SK-N-SH (cell line): Measurements from ENCODE around the gene GDA. TPM values are rescaled to one million over a fixed set of nuclear protein-coding genes. Genes with fewer than 3 reads are reported as not detected.

Experiments
- CTCF ChIA-PET: fragments of 300-600, 350-600 bp; formaldehyde crosslinking; extraction: SDS; loops from one replicate; lab custom pipeline; 2021; lab: Yijun Ruan, JAX
- POLR2A ChIA-PET: fragments of 350-600 bp; sonication (Branson Sonifier 250); formaldehyde crosslinking; extraction: SDS; loops from one replicate; lab custom pipeline; 2020; ENCODE audit warnings: antibody characterized with exemption, inconsistent platforms; lab: Yijun Ruan, JAX
- DNase-seq: peaks from one replicate; pipeline ENCODE4 v3.0.0; 2012
- H2AFZ ChIP-seq: fragments of 200-600 bp; sonication (generic); 2 replicates; pipeline ENCODE4 v1.8.1; 2016; ENCODE audit warnings: antibody characterized with exemption, mild to moderate bottlenecking, low read depth
- H3F3A ChIP-seq: fragments of 200-600 bp; sonication (generic); replicated peaks from 2 replicates; pipeline ENCODE3; 2016; ENCODE audit warnings: antibody characterized with exemption, mild to moderate bottlenecking; ENCODE audit not compliant: insufficient read depth
- H3K27ac ChIP-seq, 2 experiments: fragments of 200-500 bp in 1 of 2; fragments of 200-600 bp in 1 of 2; sonication (Bioruptor generic) in 1 of 2; sonication (generic), shearing (Covaris generic) in 1 of 2; 2 replicates each; pipeline versions ENCODE4 v1.5.1 to v1.6.1; 2014 to 2016; ENCODE audit warnings: low read depth in 2 of 2, inconsistent platforms in 1 of 2, low read length in 1 of 2, mild to moderate bottlenecking in 1 of 2, mixed read lengths in 1 of 2
- H3K27me3 ChIP-seq: fragments of 200-600 bp; sonication (generic), shearing (Covaris generic); 2 replicates; pipeline ENCODE4 v1.6.1; 2016; ENCODE audit warnings: mixed run types; ENCODE audit not compliant: insufficient read depth
- H3K36me3 ChIP-seq, 2 experiments: fragments of 200-500 bp in 1 of 2; fragments of 200-600 bp in 1 of 2; sonication (Bioruptor generic) in 1 of 2; sonication (generic) in 1 of 2; replicated peaks in 1 of 2; 2 replicates each; pipeline versions ENCODE3 to v1.5.1; 2014 to 2016; ENCODE audit warnings: low read length in 1 of 2, mild to moderate bottlenecking in 1 of 2; ENCODE audit not compliant: insufficient read depth in 2 of 2, control insufficient read depth in 1 of 2
- H3K4me1 ChIP-seq, 2 experiments: fragments of 200-500 bp in 1 of 2; fragments of 200-600 bp in 1 of 2; sonication (Bioruptor generic) in 1 of 2; sonication (generic), shearing (Covaris generic) in 1 of 2; 2 replicates each; pipeline versions ENCODE4 v1.5.1 to v1.6.1; 2014 to 2016; ENCODE audit warnings: low read depth in 1 of 2, low read length in 1 of 2, mixed run types in 1 of 2; ENCODE audit not compliant: insufficient read depth in 2 of 2, control insufficient read depth in 1 of 2
- H3K4me2 ChIP-seq: fragments of 200-600 bp; sonication (generic), shearing (Covaris generic); 2 replicates; pipeline ENCODE4 v1.6.1; 2017; ENCODE audit warnings: mixed run types
- H3K4me3 ChIP-seq, 2 experiments: fragments of 200-500 bp in 1 of 2; fragments of 200-600 bp in 1 of 2; sonication (Bioruptor generic) in 1 of 2; sonication (generic), shearing (Covaris generic) in 1 of 2; 2 replicates each; pipeline versions ENCODE4 v1.5.1 to v1.8.1; 2014 to 2016; ENCODE audit warnings: low read depth in 2 of 2, inconsistent platforms in 1 of 2, low read length in 1 of 2, mild to moderate bottlenecking in 1 of 2, mixed read lengths in 1 of 2, moderate library complexity in 1 of 2
- H3K79me2 ChIP-seq: fragments of 200-600 bp; sonication (generic); 2 replicates; pipeline ENCODE4 v1.8.1; 2017; ENCODE audit warnings: mild to moderate bottlenecking; ENCODE audit not compliant: insufficient read depth
- H3K9ac ChIP-seq: fragments of 200-600 bp; sonication (generic); 2 replicates; pipeline ENCODE4 v1.6.1; 2017; ENCODE audit warnings: mixed run types
- H3K9me2 ChIP-seq: fragments of 200-600 bp; sonication (generic); 2 replicates; pipeline ENCODE4 v1.6.1; 2017; ENCODE audit warnings: mixed run types
- H3K9me3 ChIP-seq: fragments of 200-600 bp; sonication (generic); 2 replicates; pipeline ENCODE4 v1.6.1; 2017; ENCODE audit warnings: mixed run types, mild to moderate bottlenecking, moderate library complexity
- H4K20me1 ChIP-seq: fragments of 200-600 bp; sonication (generic); 2 replicates; pipeline ENCODE4 v1.6.1; 2017; ENCODE audit warnings: mild to moderate bottlenecking, mixed run types; ENCODE audit not compliant: insufficient read depth
- ELF1 ChIP-seq: IDR thresholded peaks from 2 replicates; pipeline ENCODE4 v1.4.0; 2012
- EP300 ChIP-seq, 2 experiments: IDR thresholded peaks; 2 replicates each; pipeline versions ENCODE4 v1.4.0 to v1.6.1; 2012; ENCODE audit warnings: borderline replicate concordance in 1 of 2, low read depth in 1 of 2, low read length in 1 of 2
- EZH2phosphoT487 ChIP-seq: fragments of 200-600 bp; sonication (generic); IDR thresholded peaks from 2 replicates; pipeline ENCODE4 v1.6.1; 2017; ENCODE audit warnings: low read depth, mixed run types, mild to moderate bottlenecking, antibody characterized with exemption, moderate library complexity, borderline replicate concordance
- FOXJ3 ChIP-seq: sonication (generic); formaldehyde crosslinking; IDR thresholded peaks from 2 replicates; pipeline ENCODE4 v1.5.1; 2020; ENCODE audit warnings: mild to moderate bottlenecking, missing genetic modification reagents
- GABPA ChIP-seq: IDR thresholded peaks from 2 replicates; pipeline ENCODE4 v1.4.0; 2012; ENCODE audit warnings: low read depth, mild to moderate bottlenecking
- MEF2A ChIP-seq: IDR thresholded peaks from 2 replicates; pipeline ENCODE4 v1.4.0; 2012; ENCODE audit warnings: low read depth, borderline replicate concordance
- MXI1 ChIP-seq: IDR thresholded peaks from 2 replicates; pipeline ENCODE4 v1.6.1; 2012; ENCODE audit warnings: mild to moderate bottlenecking, low read depth, low read length, improper control_type of control experiment
- NRF1 ChIP-seq: IDR thresholded peaks from 2 replicates; pipeline ENCODE4 v1.6.1; 2012; ENCODE audit warnings: low read depth, mild to moderate bottlenecking, low read length
- RAD21 ChIP-seq: IDR thresholded peaks from 2 replicates; pipeline ENCODE4 v1.6.1; 2012; ENCODE audit warnings: mild to moderate bottlenecking, low read length
- RCOR1 ChIP-seq: fragments of 150-350 bp; IDR thresholded peaks from 2 replicates; pipeline ENCODE4 v1.6.1; 2017; ENCODE audit warnings: antibody characterized with exemption, low read length
- RFX5 ChIP-seq: IDR thresholded peaks from 2 replicates; pipeline ENCODE4 v1.6.1; 2012; ENCODE audit warnings: mild to moderate bottlenecking, improper control_type of control experiment, low read length
- SMC3 ChIP-seq: IDR thresholded peaks from 2 replicates; pipeline ENCODE4 v1.6.1; 2012; ENCODE audit warnings: low read depth, low read length, improper control_type of control experiment
- WGBS: methylation state at CpG from one replicate; pipeline ENCODE4 v1.1.6; 2017; ENCODE audit warnings: low lambda C conversion rate; 5-methylcytosine and 5-hydroxymethylcytosine counted together
- polyA plus RNA-seq, 3 experiments: library from polyadenylated mRNA; depleted of rRNA; stranded (reverse); fragments of >200 nt; gene quantifications; 2 replicates each; pipeline ENCODE4 v1.2.3, GENCODE V29; 2012
- TF ChIP-seq, protein P1 (sequence below): IDR thresholded peaks from 2 replicates; pipeline ENCODE4 v1.6.1; 2012; ENCODE audit warnings: mild to moderate bottlenecking, low read depth, low read length, moderate library complexity
- TF ChIP-seq, protein P2 (sequence below): fragments of 150-350 bp; IDR thresholded peaks from 2 replicates; pipeline ENCODE4 v1.6.1; 2017; ENCODE audit warnings: antibody characterized with exemption, low read length, low read depth, borderline replicate concordance
- TF ChIP-seq, protein P3 (sequence below): fragments of 150-350 bp; IDR thresholded peaks from 2 replicates; pipeline ENCODE4 v1.6.1; 2016; ENCODE audit warnings: mild to moderate bottlenecking, low read depth, low read length
- TF ChIP-seq, protein P4 (sequence below): IDR thresholded peaks from 2 replicates; pipeline ENCODE4 v1.4.0; 2012; ENCODE audit warnings: low read depth
- TF ChIP-seq, protein P5 (sequence below): fragments of 200-600 bp; sonication (generic); IDR thresholded peaks from 2 replicates; pipeline ENCODE4 v1.6.1; 2017; ENCODE audit warnings: antibody characterized with exemption, mild to moderate bottlenecking, moderate library complexity

Gene GDA
- polyA plus RNA-seq, 1 of the 3 experiments (the other 2 are of a cell fraction), result not detected

DNA sequence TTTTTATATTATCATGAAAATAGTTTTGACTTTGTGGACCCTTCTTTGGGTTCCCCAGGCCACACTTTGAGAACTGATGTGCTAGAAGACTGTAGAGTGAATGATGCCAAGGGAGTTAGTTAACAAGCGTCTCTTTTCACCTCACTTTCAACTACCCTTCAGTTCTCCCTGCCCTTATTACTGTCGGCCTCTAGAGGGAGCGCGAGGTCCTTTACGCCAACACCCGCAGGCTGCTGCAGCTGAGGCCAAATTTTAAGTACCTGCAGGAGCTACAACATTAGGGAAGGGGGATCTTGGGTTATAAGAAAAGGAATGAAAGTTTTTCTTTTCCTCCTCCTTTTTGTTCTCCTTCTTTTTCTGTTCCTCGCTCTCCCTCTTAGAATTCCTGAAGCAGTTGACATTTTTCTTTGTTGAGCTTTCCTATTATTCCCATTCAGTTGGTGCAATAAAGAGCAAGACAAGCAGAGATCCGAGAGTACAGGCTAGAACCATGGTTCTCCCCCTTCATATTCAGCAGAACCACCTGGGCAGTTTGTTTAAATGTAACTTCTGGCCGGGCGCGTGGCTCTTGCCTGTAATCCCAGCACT lies 131.8 kb downstream of the GDA start (continued):
- TF ChIP-seq, protein P1, sequence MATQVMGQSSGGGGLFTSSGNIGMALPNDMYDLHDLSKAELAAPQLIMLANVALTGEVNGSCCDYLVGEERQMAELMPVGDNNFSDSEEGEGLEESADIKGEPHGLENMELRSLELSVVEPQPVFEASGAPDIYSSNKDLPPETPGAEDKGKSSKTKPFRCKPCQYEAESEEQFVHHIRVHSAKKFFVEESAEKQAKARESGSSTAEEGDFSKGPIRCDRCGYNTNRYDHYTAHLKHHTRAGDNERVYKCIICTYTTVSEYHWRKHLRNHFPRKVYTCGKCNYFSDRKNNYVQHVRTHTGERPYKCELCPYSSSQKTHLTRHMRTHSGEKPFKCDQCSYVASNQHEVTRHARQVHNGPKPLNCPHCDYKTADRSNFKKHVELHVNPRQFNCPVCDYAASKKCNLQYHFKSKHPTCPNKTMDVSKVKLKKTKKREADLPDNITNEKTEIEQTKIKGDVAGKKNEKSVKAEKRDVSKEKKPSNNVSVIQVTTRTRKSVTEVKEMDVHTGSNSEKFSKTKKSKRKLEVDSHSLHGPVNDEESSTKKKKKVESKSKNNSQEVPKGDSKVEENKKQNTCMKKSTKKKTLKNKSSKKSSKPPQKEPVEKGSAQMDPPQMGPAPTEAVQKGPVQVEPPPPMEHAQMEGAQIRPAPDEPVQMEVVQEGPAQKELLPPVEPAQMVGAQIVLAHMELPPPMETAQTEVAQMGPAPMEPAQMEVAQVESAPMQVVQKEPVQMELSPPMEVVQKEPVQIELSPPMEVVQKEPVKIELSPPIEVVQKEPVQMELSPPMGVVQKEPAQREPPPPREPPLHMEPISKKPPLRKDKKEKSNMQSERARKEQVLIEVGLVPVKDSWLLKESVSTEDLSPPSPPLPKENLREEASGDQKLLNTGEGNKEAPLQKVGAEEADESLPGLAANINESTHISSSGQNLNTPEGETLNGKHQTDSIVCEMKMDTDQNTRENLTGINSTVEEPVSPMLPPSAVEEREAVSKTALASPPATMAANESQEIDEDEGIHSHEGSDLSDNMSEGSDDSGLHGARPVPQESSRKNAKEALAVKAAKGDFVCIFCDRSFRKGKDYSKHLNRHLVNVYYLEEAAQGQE, result no peak
- TF ChIP-seq, protein P2, sequence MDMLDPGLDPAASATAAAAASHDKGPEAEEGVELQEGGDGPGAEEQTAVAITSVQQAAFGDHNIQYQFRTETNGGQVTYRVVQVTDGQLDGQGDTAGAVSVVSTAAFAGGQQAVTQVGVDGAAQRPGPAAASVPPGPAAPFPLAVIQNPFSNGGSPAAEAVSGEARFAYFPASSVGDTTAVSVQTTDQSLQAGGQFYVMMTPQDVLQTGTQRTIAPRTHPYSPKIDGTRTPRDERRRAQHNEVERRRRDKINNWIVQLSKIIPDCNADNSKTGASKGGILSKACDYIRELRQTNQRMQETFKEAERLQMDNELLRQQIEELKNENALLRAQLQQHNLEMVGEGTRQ, result no peak
- TF ChIP-seq, protein P3, sequence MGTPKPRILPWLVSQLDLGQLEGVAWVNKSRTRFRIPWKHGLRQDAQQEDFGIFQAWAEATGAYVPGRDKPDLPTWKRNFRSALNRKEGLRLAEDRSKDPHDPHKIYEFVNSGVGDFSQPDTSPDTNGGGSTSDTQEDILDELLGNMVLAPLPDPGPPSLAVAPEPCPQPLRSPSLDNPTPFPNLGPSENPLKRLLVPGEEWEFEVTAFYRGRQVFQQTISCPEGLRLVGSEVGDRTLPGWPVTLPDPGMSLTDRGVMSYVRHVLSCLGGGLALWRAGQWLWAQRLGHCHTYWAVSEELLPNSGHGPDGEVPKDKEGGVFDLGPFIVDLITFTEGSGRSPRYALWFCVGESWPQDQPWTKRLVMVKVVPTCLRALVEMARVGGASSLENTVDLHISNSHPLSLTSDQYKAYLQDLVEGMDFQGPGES, result no peak
- TF ChIP-seq, protein P4, sequence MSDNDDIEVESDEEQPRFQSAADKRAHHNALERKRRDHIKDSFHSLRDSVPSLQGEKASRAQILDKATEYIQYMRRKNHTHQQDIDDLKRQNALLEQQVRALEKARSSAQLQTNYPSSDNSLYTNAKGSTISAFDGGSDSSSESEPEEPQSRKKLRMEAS, result no peak
- TF ChIP-seq, protein P5, sequence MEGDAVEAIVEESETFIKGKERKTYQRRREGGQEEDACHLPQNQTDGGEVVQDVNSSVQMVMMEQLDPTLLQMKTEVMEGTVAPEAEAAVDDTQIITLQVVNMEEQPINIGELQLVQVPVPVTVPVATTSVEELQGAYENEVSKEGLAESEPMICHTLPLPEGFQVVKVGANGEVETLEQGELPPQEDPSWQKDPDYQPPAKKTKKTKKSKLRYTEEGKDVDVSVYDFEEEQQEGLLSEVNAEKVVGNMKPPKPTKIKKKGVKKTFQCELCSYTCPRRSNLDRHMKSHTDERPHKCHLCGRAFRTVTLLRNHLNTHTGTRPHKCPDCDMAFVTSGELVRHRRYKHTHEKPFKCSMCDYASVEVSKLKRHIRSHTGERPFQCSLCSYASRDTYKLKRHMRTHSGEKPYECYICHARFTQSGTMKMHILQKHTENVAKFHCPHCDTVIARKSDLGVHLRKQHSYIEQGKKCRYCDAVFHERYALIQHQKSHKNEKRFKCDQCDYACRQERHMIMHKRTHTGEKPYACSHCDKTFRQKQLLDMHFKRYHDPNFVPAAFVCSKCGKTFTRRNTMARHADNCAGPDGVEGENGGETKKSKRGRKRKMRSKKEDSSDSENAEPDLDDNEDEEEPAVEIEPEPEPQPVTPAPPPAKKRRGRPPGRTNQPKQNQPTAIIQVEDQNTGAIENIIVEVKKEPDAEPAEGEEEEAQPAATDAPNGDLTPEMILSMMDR, result peak; percentile 98
- no peak for TF ChIP-seq RCOR1

DNA sequence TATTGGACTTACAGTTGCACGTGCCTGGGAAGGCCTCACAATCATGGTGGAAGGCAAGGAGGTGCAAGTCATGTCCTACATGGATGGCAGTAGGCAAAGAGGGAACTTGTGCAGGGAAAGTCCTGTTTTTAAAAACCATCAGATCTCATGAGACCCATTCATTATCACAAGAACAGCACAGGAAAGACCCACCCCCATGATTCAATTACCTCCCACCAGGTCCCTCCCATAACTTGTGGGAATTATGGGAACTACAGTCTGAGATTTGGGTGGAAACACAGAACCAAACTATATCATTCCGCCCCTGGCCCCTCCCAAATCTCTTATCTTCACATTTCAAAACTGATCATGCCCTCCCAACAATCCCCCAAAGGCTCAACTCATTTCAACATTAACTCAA lies 140.2 kb downstream of the GDA start:
- CTCF ChIA-PET, result interaction anchor here (1.4 kb wide), 1 partner anchor 303 kb away, joined by 3 read pairs; no protein-coding TSS in a partner anchor
- Histone ChIP-seq H3K27me3 (peaks cover 14% of the 10 kb centered on the region; the same call in 1 of the 2 replicates), H3F3A (peaks cover 4% of the 10 kb centered on the region), H3K36me3 (no peaks in the 10 kb centered on the region), H4K20me1 (no peaks in the 10 kb centered on the region), H3K9ac (no peak overlapping the region), H3K4me2 (no peak overlapping the region), H3K27ac (no peak overlapping the region), H3K4me3 (no peak overlapping the region), H3K79me2 (no peaks in the 10 kb centered on the region), H3K9me2 (no peaks in the 10 kb centered on the region), H2AFZ (no peak overlapping the region), H3K9me3 (no peaks in the 10 kb centered on the region), H3K4me1 (no peaks in the 10 kb centered on the region; a peak in 1 of 4 replicates)
- DNase-seq, result no peak
- 14% methylated on average over 2 of the region's 2 CpGs for WGBS
- POLR2A ChIA-PET, result no interaction called here
- TF ChIP-seq RCOR1 (no peak), SMC3 (no peak), NRF1 (no peak), MEF2A (no peak), GABPA (no peak), FOXJ3 (CRISPR knock-in tag) (no peak), ELF1 (no peak), RFX5 (no peak), EP300 (IDR thresholded peaks at IDR 0.05; ENCODE audit: borderline replicate concordance in 1 of 2, low read depth in 1 of 2, low read length in 1 of 2) (no peak), EZH2phosphoT487 (no peak), RAD21 (no peak), MXI1 (no peak)
- TF ChIP-seq, protein P5, result no peak
- TF ChIP-seq, protein P2, result no peak
- TF ChIP-seq, protein P3, result no peak
